ENCODE data around the gene FILIP1L. TPM values are rescaled to one million over a fixed set of nuclear protein-coding genes. Genes with fewer than 3 reads are reported as not detected.

Gene FILIP1L
- total RNA-seq, 1 donor from 2014 or later = 1.5 TPM

GRCh38 chr3:99938270-99938911 lies 175.9 kb downstream of the FILIP1L start:
- ChIA-PET POLR2A (interaction anchor here (0.9 to 1.1 kb wide), 2 partner anchors 109 to 322 kb away, joined by 3 to 6 read pairs; partner anchors contain the start of gene TBC1D23), CTCF (no interaction called here)
- intact Hi-C loops (cut with micrococcal nuclease) = loop anchor here (1.0 to 2.0 kb wide), 2 partner anchors 106 to 322 kb away; partner anchors contain the start of gene TBC1D23
- no peak for TF ChIP-seq CTCF (IDR thresholded peaks at IDR 0.05)
- Mint-ChIP-seq H3K9me3 (no peaks in the 10 kb centered on the region), H3K4me3 (peak overlapping the region; percentile 75), H3K36me3 (ENCODE audit: low read depth) (peaks cover 3% of the 10 kb centered on the region), H3K27me3 (no peaks in the 10 kb centered on the region), H3K27ac (peak overlapping the region; percentile 84), H3K4me1 (peaks cover 27% of the 10 kb centered on the region)
- ATAC-seq (ENCODE audit: low read depth) (peak; percentile 31), DNase-seq (no peak)

- TF ChIP-seq CTCF (IDR thresholded peaks at IDR 0.05) = no peak
- CTCF ChIA-PET = no interaction called here
- H3K27me3 Mint-ChIP-seq = no peaks in the 10 kb centered on the region
These were observed 179.1 kb downstream of the FILIP1L start for GRCh38 chr3:99934975-99935797.

GRCh38 chr3:99933971-99934750 lies 180.1 kb downstream of the FILIP1L start:
- no peak for TF ChIP-seq CTCF (IDR thresholded peaks at IDR 0.05)
- DNase-seq = no peak
- Mint-ChIP-seq H3K4me3 (no peak overlapping the region), H3K4me1 (peaks cover 23% of the 10 kb centered on the region), H3K9me3 (no peaks in the 10 kb centered on the region), H3K27me3 (no peaks in the 10 kb centered on the region), H3K36me3 (ENCODE audit: low read depth) (peaks cover 6% of the 10 kb centered on the region), H3K27ac (no peak overlapping the region)
- ChIA-PET CTCF (no interaction called here), POLR2A (no interaction called here)
- intact Hi-C loops (cut with micrococcal nuclease) = no loop called here
- no peak for ATAC-seq (ENCODE audit: low read depth)

More at GRCh38 chr3:99934975-99935797, 179.1 kb downstream of the FILIP1L start:
- H3K36me3 Mint-ChIP-seq (ENCODE audit: low read depth) = peaks cover 6% of the 10 kb centered on the region
- peaks cover 27% of the 10 kb centered on the region for H3K4me1 Mint-ChIP-seq
- ATAC-seq (ENCODE audit: low read depth) (no peak), DNase-seq (no peak)
- H3K27ac Mint-ChIP-seq = no peak overlapping the region
- intact Hi-C loops (cut with micrococcal nuclease) = no loop called here
- H3K9me3 Mint-ChIP-seq = no peaks in the 10 kb centered on the region
- POLR2A ChIA-PET = no interaction called here
- no peak overlapping the region for H3K4me3 Mint-ChIP-seq

- TF ChIP-seq CTCF (IDR thresholded peaks at IDR 0.05) = no peak
- Mint-ChIP-seq H3K9me3 (no peaks in the 10 kb centered on the region), H3K36me3 (ENCODE audit: low read depth) (peaks cover 6% of the 10 kb centered on the region), H3K4me1 (peaks cover 2% of the 10 kb centered on the region), H3K4me3 (no peak overlapping the region), H3K27me3 (no peaks in the 10 kb centered on the region), H3K27ac (no peak overlapping the region)
- ChIA-PET CTCF (no interaction called here), POLR2A (no interaction called here)
- intact Hi-C loops (cut with micrococcal nuclease) = no loop called here
- DNase-seq = no peak
- no peak for ATAC-seq (ENCODE audit: low read depth)
These were observed 183.2 kb downstream of the FILIP1L start for GRCh38 chr3:99931059-99931458.

GRCh38 chr3:99929745-99930139 lies 184.6 kb downstream of the FILIP1L start:
- ChIA-PET CTCF (no interaction called here), POLR2A (no interaction called here)
- intact Hi-C loops (cut with micrococcal nuclease) = no loop called here
- TF ChIP-seq CTCF (IDR thresholded peaks at IDR 0.05) = no peak
- H3K4me1 Mint-ChIP-seq = no peaks in the 10 kb centered on the region
- H3K27me3 Mint-ChIP-seq = no peaks in the 10 kb centered on the region
- H3K9me3 Mint-ChIP-seq = no peaks in the 10 kb centered on the region
- DNase-seq = no peak
- H3K27ac Mint-ChIP-seq = no peak overlapping the region
- no peak for ATAC-seq (ENCODE audit: low read depth)
- peaks cover 8% of the 10 kb centered on the region for H3K36me3 Mint-ChIP-seq (ENCODE audit: low read depth)
- no peak overlapping the region for H3K4me3 Mint-ChIP-seq
